ENCODE data around the gene CXCR4. TPM values are rescaled to one million over a fixed set of nuclear protein-coding genes. Genes with fewer than 3 reads are reported as not detected.
"Not testable (repeated sequence)": the region's sequence is repeated elsewhere in the genome, so short reads cannot be mapped to it uniquely, and the experiment has no call there.

CXCR4 gene
- total RNA-seq, 2 experiments from 2014 or later, result 1,661 to 1,739 TPM

- no peak for TF ChIP-seq CTCF (IDR thresholded peaks at IDR 0.05)
- CTCF ChIA-PET, result no interaction called here
- H3K4me1 ChIP-seq (ENCODE audit: insufficient read depth, low read length), result no peaks in the 10 kb centered on the region
- no peak overlapping the region for H3K4me3 Mint-ChIP-seq
- POLR2A ChIA-PET, result no interaction called here
- H3K27ac ChIP-seq (ENCODE audit: low read depth in 1 of 2, low read length in 2 of 2), result no peak overlapping the region
- H3K27me3 ChIP-seq (ENCODE audit: control insufficient read depth in 1 of 2, insufficient read depth in 2 of 2, low read length in 2 of 2), result no peaks in the 10 kb centered on the region
- intact Hi-C loops (cut with DNase I, micrococcal nuclease), result no loop called here
- no peaks in the 10 kb centered on the region for H3K9me3 Mint-ChIP-seq
- H3K36me3 ChIP-seq (ENCODE audit: insufficient read depth, low read length), result no peaks in the 10 kb centered on the region
- H3K27me3 Mint-ChIP-seq, result no peaks in the 10 kb centered on the region
- H3K36me3 Mint-ChIP-seq (ENCODE audit: low read depth), result no peaks in the 10 kb centered on the region
- peaks cover 19% of the 10 kb centered on the region for H3K4me1 Mint-ChIP-seq (ENCODE audit: low read depth)
- H3K4me3 ChIP-seq (ENCODE audit: low read length), result no peak overlapping the region
- no peak for DNase-seq
- ATAC-seq (ENCODE audit: poor library complexity), result no peak
- H3K27ac Mint-ChIP-seq, result no peak overlapping the region
- no peaks in the 10 kb centered on the region for H3K9me3 ChIP-seq (ENCODE audit: control insufficient read depth in 1 of 2, insufficient read depth in 1 of 2, low read length in 2 of 2)
Observed at GRCh38 chr2:136093583-136093982, 24.4 kb downstream of the CXCR4 start.

- Histone ChIP-seq H3K27ac (ENCODE audit: low read depth in 1 of 2, low read length in 2 of 2) (no peak overlapping the region), H3K36me3 (ENCODE audit: insufficient read depth, low read length) (no peaks in the 10 kb centered on the region), H3K9me3 (ENCODE audit: control insufficient read depth in 1 of 2, insufficient read depth in 1 of 2, low read length in 2 of 2) (no peaks in the 10 kb centered on the region), H3K27me3 (ENCODE audit: control insufficient read depth in 1 of 2, insufficient read depth in 2 of 2, low read length in 2 of 2) (no peaks in the 10 kb centered on the region), H3K4me3 (ENCODE audit: low read length) (no peak overlapping the region), H3K4me1 (ENCODE audit: insufficient read depth, low read length) (no peaks in the 10 kb centered on the region)
- Mint-ChIP-seq H3K9me3 (no peaks in the 10 kb centered on the region), H3K27me3 (no peaks in the 10 kb centered on the region), H3K4me3 (no peak overlapping the region), H3K27ac (no peak overlapping the region), H3K4me1 (ENCODE audit: low read depth) (peaks cover 24% of the 10 kb centered on the region), H3K36me3 (ENCODE audit: low read depth) (no peaks in the 10 kb centered on the region)
- peak in 1 of 14 experiments; percentile 18 for DNase-seq
- TF ChIP-seq CTCF (IDR thresholded peaks at IDR 0.05), result no peak
- intact Hi-C loops (cut with DNase I, micrococcal nuclease), result no loop called here
- ChIA-PET CTCF (interaction anchor here (0.5 kb wide), 1 partner anchor 51 kb away, joined by 3 read pairs; no protein-coding TSS in a partner anchor), POLR2A (no interaction called here)
- ATAC-seq (ENCODE audit: poor library complexity), result no peak
Observed at GRCh38 chr2:136091899-136092298, 26.1 kb downstream of the CXCR4 start.

GRCh38 chr2:136087901-136088460 lies 30.0 kb downstream of the CXCR4 start:
- H3K36me3 Mint-ChIP-seq (ENCODE audit: low read depth); ATAC-seq (ENCODE audit: poor library complexity); H3K9me3 Mint-ChIP-seq; H3K4me3 Mint-ChIP-seq; H3K9me3 ChIP-seq (ENCODE audit: control insufficient read depth in 1 of 2, insufficient read depth in 1 of 2, low read length in 2 of 2); H3K4me3 ChIP-seq (ENCODE audit: low read length); DNase-seq; H3K27ac Mint-ChIP-seq; H3K27me3 ChIP-seq (ENCODE audit: control insufficient read depth in 1 of 2, insufficient read depth in 2 of 2, low read length in 2 of 2); H3K36me3 ChIP-seq (ENCODE audit: insufficient read depth, low read length); H3K27me3 Mint-ChIP-seq; intact Hi-C loops (cut with DNase I, micrococcal nuclease); H3K27ac ChIP-seq (ENCODE audit: low read depth in 1 of 2, low read length in 2 of 2); H3K4me1 ChIP-seq (ENCODE audit: insufficient read depth, low read length): not testable (repeated sequence)
- ChIA-PET CTCF (interaction anchor here (0.7 to 1.1 kb wide), 2 partner anchors 15 to 1061 kb away, joined by 3 read pairs; no protein-coding TSS in a partner anchor), POLR2A (interaction anchor here (0.6 to 1.4 kb wide), 2 partner anchors 42 to 72 kb away, joined by 4 to 7 read pairs; no protein-coding TSS in a partner anchor)
- peaks cover 33% of the 10 kb centered on the region for H3K4me1 Mint-ChIP-seq (ENCODE audit: low read depth)
